Parathyroid adenoma (tissue), 2 donors: ENCODE measurements around the gene ACE.

Source experiments
- H2AFZ ChIP-seq: fragments of 300-600 bp; sonication (generic); one replicate; pipeline ENCODE4 v1.7.0; 2017; ENCODE audit warnings: antibody characterized with exemption, mild to moderate bottlenecking
- H3K27ac ChIP-seq: fragments of 300-600 bp; sonication (generic); one replicate; pipeline ENCODE4 v1.7.0; 2017
- H3K27me3 ChIP-seq: fragments of 300-600 bp; sonication (generic); one replicate; pipeline ENCODE4 v1.7.0; 2017; ENCODE audit warnings: low read length; ENCODE audit not compliant: control insufficient read depth, insufficient read depth
- H3K36me3 ChIP-seq: fragments of 300-600 bp; sonication (generic); one replicate; pipeline ENCODE4 v1.7.0; 2017; ENCODE audit warnings: low read length; ENCODE audit not compliant: control insufficient read depth, insufficient read depth
- H3K4me1 ChIP-seq: fragments of 300-600 bp; sonication (generic); one replicate; pipeline ENCODE4 v1.7.0; 2017; ENCODE audit warnings: control low read depth
- H3K4me2 ChIP-seq: fragments of 300-600 bp; sonication (generic); one replicate; pipeline ENCODE4 v1.7.0; 2017; ENCODE audit warnings: low read length
- H3K4me3 ChIP-seq: fragments of 300-600 bp; sonication (generic); one replicate; pipeline ENCODE4 v1.7.0; 2017; ENCODE audit warnings: low read depth, low read length
- H3K79me2 ChIP-seq: fragments of 300-600 bp; sonication (generic); one replicate; pipeline ENCODE4 v1.7.0; 2017; ENCODE audit warnings: control low read depth
- H3K9ac ChIP-seq: fragments of 300-600 bp; sonication (generic); one replicate; pipeline ENCODE4 v1.7.0; 2017; ENCODE audit warnings: mild to moderate bottlenecking
- H3K9me3 ChIP-seq: fragments of 300-600 bp; sonication (generic); one replicate; pipeline ENCODE4 v1.7.0; 2017; ENCODE audit warnings: low read length; ENCODE audit not compliant: control insufficient read depth
- CTCF ChIP-seq: fragments of 300-600 bp; sonication (generic); IDR thresholded peaks from one replicate; pipeline ENCODE4 v1.7.0; 2017; ENCODE audit warnings: antibody characterized with exemption, mild to moderate bottlenecking
- donor health status: primary hyperparathyroidism.

Gene ACE

GRCh38 chr17:63483655-63484575 lies 7.1 kb downstream of the ACE start:
- H3K4me1 ChIP-seq, result peaks cover 25% of the 10 kb centered on the region
- peaks cover 8% of the 10 kb centered on the region for H3K79me2 ChIP-seq
- no peaks in the 10 kb centered on the region for H3K9me3 ChIP-seq
- no peak overlapping the region for H3K9ac ChIP-seq
- H3K4me2 ChIP-seq, result no peak overlapping the region
- H3K27ac ChIP-seq, result peak overlapping the region; percentile 33
- no peaks in the 10 kb centered on the region for H3K27me3 ChIP-seq
- H3K4me3 ChIP-seq, result no peak overlapping the region
- no peak for TF ChIP-seq CTCF
- no peaks in the 10 kb centered on the region for H3K36me3 ChIP-seq
- H2AFZ ChIP-seq, result no peak overlapping the region

- Histone ChIP-seq H3K9ac (no peak overlapping the region), H3K9me3 (no peaks in the 10 kb centered on the region), H3K36me3 (no peaks in the 10 kb centered on the region), H3K27me3 (no peaks in the 10 kb centered on the region), H2AFZ (no peak overlapping the region), H3K4me1 (peaks cover 3% of the 10 kb centered on the region), H3K4me3 (no peak overlapping the region), H3K79me2 (peaks cover 6% of the 10 kb centered on the region), H3K4me2 (no peak overlapping the region), H3K27ac (no peak overlapping the region)
- TF ChIP-seq CTCF, result no peak
Observed at GRCh38 chr17:63486317-63487013, 9.6 kb downstream of the ACE start.

- Histone ChIP-seq H3K4me1 (no peaks in the 10 kb centered on the region), H3K9me3 (no peaks in the 10 kb centered on the region), H3K27me3 (no peaks in the 10 kb centered on the region), H2AFZ (no peak overlapping the region), H3K79me2 (peaks cover 6% of the 10 kb centered on the region), H3K27ac (no peak overlapping the region), H3K9ac (no peak overlapping the region), H3K36me3 (no peaks in the 10 kb centered on the region), H3K4me2 (no peak overlapping the region), H3K4me3 (no peak overlapping the region)
- no peak for TF ChIP-seq CTCF
Observed at GRCh38 chr17:63487014-63487339, 10.1 kb downstream of the ACE start.

- Histone ChIP-seq H2AFZ (no peak overlapping the region), H3K9me3 (no peaks in the 10 kb centered on the region), H3K4me2 (no peak overlapping the region), H3K27me3 (no peaks in the 10 kb centered on the region), H3K4me3 (no peak overlapping the region), H3K27ac (no peak overlapping the region), H3K9ac (no peak overlapping the region), H3K36me3 (no peaks in the 10 kb centered on the region), H3K4me1 (no peaks in the 10 kb centered on the region), H3K79me2 (peaks cover 4% of the 10 kb centered on the region)
- no peak for TF ChIP-seq CTCF
Observed at GRCh38 chr17:63488851-63489250, 12.0 kb downstream of the ACE start.
